HG03378 (cell line): ENCODE data around the gene PIP4K2C.

Experiments used
- ATAC-seq: cut with Tn5 transposase; IDR thresholded peaks from one replicate; pipeline ENCODE4 v1.9.1; 2021; ENCODE audit warnings: mild to moderate bottlenecking, moderate library complexity; ENCODE audit not compliant: unreplicated experiment

Gene PIP4K2C

GRCh38 chr12:57620936-57621496 is 30.0 kb downstream of the PIP4K2C start:
- no peak for ATAC-seq

- no peak for ATAC-seq
These were observed 30.7 kb downstream of the PIP4K2C start for GRCh38 chr12:57621497-57622292.

DNA sequence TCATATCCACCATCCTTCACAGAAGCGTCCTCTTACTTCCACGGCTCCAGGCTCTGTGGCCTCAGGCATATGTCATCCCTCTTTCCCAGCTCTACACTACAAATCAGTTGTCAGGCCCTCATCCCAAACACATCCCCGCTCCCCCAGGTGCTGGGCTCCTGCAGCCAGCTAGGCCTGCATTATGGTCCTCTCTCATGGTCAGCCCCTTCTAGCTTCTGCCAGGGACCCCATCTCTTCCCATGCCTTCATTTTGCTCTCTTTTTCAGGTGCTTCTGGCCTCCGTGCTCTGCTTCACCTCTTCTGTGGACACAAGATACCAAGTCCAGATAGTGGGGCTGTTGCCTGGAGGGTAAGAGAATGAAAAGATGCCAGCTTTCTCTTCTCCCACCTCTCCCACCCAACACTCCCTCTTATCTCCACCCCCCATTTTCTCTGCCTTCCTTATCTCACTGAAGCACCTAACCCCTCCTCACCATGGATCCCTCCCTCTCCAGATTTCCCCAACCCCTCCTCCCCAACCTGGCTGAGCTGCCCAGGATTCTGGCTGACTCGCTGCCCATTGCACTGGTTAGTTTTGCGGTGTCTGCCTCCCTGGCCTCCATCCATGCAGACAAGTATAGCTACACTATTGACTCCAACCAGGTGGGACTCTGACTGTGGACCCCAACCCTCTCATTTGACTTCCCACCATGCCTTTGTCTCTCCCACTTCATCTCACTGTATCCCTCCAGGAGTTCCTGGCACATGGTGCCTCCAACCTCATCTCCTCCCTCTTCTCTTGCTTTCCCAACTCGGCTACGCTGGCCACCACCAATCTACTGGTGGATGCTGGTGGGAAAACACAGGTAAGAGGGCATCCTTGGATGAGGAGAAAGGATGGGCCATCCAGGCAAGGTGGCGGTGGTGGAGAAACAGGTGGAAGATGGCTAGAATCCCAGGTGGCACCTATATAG is 31.6 kb downstream of the PIP4K2C start:
- ATAC-seq: no peak

DNA sequence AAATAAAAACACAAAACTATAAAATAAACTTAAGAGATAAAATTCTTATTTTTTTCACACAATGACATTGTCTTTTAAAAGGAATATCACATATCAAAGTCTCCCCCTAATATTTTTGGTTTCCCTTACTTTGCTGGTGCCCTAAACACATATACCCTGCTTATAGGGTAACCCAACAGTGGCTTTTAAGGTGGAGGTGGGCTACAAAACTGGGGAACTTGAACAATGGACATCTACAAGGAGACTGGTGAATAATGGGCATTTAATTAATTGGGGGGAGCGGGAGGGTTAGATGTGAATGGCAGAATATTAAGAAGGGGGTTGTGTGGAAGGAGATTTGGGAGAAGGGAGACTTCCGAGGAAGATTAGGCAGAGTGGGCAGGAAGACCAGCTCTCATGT is 32.4 kb downstream of the PIP4K2C start:
- no peak for ATAC-seq

- ATAC-seq: no peak
These were observed 32.9 kb downstream of the PIP4K2C start for GRCh38 chr12:57623811-57624390.

- no peak for ATAC-seq
These were observed 33.6 kb downstream of the PIP4K2C start for GRCh38 chr12:57624441-57625220.

DNA sequence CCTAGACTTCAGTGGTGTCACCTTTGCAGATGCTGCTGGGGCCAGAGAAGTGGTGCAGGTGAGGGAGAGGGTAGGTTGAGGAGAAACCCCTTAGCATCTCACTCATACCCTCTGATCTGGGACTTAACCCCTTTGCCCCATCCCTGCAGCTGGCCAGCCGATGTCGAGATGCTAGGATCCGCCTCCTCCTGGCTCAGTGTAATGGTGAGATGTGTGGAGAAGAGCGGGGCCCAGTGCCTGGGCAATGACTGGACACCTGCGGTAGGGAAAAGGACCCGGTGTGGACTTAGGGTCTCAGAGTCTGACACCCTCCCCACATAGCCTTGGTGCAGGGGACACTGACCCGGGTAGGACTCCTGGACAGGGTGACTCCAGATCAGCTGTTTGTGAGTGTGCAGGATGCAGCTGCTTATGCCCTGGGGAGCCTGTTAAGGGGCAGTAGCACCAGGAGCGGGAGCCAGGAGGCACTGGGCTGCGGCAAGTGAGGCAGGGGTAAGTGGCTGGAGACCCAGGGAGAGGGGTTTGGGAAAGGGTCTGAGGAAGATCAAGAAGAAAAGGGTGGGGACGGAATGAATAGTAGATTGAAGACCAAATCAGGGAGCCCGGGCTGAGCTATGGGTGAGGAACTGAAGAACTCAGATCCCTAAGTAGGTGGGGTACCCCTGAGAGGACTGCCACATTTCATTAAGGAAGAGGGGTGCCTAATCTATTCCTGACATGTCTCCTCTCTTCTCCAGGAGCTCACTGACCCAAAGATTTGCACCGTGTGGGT is 34.5 kb downstream of the PIP4K2C start:
- ATAC-seq: no peak

DNA sequence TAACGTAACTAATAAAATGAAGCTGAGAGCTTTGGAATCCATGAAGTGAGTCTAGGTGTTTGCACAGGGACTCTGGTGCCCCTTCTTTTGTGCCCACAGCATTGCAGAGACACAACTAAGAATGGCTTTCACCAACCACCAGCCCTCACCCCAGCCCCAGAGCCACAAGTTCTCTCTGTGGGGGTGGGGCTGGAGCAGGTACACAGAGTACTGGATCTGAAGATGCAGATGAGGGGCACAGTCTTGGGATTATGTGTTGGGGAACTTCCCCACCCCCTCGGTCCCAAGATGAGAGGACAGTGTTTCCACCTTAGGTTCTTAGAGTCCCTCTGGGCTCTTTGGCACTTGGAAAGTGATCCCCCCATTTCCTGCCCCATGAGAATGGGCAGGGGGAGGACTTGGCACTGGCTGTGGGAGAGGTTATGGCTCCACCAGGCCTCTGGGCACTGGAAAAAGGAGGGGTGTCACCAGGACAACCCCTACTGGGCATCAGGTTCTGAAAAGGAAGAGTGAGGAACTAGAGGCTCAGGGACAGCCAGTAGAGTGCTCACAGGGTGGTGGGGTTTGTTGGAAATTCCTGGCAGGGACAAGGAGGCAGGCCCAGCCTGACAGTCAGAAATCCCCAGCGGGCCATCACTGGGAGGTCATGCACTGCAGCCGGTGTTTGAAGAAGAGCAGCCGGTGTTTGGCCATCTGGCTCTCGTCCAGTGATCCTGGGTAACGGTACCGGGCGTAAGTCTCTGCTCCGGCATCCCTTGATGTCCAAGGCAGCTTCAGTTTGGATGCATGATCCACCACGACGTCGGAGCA is 35.3 kb downstream of the PIP4K2C start:
- no peak for ATAC-seq

DNA sequence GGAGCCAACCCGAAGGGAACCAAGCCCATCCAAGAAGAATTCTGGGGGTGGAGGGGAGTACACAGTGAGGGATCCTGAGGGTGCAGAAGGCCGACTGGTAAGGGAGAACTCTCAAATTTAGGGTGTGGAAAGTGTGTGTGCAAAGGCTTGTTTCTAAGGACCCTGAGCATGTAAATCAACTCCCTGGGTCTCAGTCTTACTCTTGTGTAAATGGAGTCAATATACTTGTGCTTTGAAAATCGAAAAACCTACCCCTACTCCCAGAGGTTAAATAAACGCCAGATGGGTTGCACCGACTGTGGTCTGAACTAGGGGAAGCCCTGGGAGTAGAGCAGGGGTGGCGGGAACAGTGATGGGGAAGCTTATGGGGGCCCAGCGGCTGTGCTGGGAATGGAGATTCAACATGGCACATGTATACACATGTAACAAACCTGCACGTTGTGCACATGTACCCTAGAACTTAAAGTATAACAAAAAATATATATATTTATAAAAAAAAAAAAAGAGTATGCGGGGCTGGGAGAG is 36.0 kb downstream of the PIP4K2C start:
- no peak for ATAC-seq

- no peak for ATAC-seq
These were observed 36.7 kb downstream of the PIP4K2C start for GRCh38 chr12:57627501-57628279.

DNA sequence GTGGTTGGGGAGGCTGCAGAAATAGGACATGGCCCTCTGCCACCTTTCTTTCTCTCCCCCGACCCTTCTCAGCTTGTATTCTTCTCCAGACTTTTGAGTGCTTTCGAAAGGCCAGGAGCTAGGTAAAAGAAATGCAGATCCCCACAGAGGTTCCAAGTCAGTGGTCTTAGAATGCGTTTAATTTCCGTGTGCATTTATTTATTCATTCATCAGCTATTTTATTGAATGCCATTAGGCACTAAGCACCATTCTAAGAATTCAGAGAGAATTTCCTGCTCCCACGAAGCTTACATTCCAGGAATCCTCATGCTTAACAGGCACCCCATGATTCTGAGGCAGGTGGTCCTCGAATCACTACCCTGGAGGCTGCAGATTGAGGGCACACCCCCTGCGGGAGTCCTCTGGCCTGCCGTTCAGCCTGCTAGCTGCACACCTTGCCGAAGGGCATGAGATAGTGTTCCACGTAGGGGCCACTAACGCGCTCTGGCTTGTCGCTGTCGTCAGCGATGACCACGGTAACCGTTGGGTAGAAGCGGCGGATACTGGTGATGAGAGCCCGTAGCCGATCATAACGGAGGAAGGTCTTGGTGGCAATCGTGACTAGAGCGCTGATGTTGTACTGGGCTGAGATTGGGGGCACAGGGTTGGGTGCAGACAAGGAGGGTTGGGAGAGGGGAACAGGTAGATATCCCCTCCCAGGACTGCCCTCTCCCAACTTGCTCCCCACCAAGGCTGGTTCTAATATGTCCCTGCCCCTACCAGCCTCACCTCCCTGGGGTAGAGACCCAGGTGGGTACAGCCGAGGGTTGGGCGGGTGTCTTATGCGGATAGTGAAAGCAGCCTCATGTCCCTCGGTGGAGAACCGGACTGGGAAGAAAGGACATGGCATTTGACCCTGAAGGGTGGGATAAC is 37.5 kb downstream of the PIP4K2C start:
- ATAC-seq: no peak

- no peak for ATAC-seq
These were observed 39.0 kb downstream of the PIP4K2C start for GRCh38 chr12:57629897-57630471.

DNA sequence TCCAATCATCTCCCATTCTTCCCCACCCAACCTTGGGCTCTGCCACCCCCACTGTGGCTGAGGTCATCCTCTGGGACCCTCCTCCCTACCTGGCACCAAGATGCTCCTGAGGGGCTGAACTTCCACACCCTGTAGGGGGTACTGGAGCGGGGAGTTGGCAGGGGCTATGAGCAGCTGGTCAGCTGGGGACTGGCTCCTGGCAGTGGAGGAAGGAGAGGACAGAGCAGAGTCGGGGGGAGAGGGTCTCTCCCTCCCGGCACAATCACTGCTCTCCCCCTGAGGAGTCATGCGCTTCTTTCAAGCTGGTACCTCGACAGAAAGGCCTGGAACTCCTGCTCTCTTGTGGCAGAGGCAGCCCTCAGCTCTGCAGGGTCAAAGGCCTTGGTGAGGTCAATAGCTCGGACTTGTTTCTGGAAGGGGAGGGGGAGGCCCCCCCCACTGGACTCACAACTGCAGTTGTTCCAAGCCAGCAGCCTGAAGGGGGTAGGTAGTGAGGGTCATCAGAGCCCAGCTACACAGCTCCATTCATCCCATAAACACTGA is 40.0 kb downstream of the PIP4K2C start:
- ATAC-seq: no peak

DNA sequence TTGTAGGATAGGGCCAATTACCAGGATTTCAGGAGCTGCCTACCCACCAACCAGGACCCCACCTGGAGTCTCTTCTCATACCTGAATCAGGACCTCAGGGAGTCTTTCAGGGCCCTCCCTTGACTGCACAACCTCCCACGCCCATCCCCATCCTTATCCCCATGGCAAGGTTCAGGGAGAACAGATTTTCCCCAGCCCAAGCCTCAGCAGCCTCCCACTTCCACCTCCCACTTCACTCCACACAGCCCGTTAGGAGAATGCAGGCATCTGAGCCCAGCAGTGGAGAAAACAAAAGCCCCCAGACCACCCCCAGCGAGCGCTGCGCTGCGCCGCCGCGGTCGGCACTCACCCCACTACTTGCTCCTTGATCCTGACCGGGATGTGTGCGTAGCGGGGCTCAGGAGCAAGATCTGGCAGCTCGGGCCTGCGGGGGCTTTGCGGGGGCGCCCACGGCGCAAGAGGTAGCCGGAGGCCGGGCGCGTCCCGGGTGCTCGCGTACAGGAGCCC is 40.6 kb downstream of the PIP4K2C start:
- ATAC-seq: no peak

GRCh38 chr12:57632073-57632957 is 41.3 kb downstream of the PIP4K2C start:
- ATAC-seq: no peak
